Skeletal muscle tissue (tissue), 4 donors: ENCODE measurements around the gene CARD11. TPM values are rescaled to one million over a fixed set of nuclear protein-coding genes. Genes with fewer than 3 reads are reported as not detected.

ENCODE experiments used
- H3K27ac ChIP-seq: one replicate; pipeline ENCODE4 v1.7.0; 2013; ENCODE audit warnings: mild to moderate bottlenecking, low read depth, low read length, inconsistent platforms
- H3K27me3 ChIP-seq, 3 donors: one replicate each; pipeline ENCODE4 v1.7.0; 2013; ENCODE audit warnings: low read length in 3 of 3; ENCODE audit not compliant: control insufficient read depth in 3 of 3, insufficient read depth in 3 of 3
- H3K36me3 ChIP-seq, 3 donors: one replicate each; pipeline ENCODE4 v1.7.0; 2013; ENCODE audit warnings: low read length in 3 of 3; ENCODE audit not compliant: control insufficient read depth in 3 of 3, insufficient read depth in 3 of 3
- H3K4me1 ChIP-seq, 3 donors: one replicate each; pipeline ENCODE4 v1.7.0; 2013; ENCODE audit warnings: low read length in 3 of 3, mild to moderate bottlenecking in 3 of 3; ENCODE audit not compliant: control insufficient read depth in 3 of 3, insufficient read depth in 3 of 3
- H3K4me3 ChIP-seq, 3 donors: one replicate each; pipeline ENCODE4 v1.7.0; 2013; ENCODE audit warnings: low read length in 3 of 3
- H3K9ac ChIP-seq, 3 donors: one replicate each; pipeline ENCODE4 v1.7.0; 2013; ENCODE audit warnings: low read length in 3 of 3, mild to moderate bottlenecking in 3 of 3, moderate library complexity in 2 of 3, low read depth in 1 of 3
- H3K9me3 ChIP-seq, 3 donors: one replicate each; pipeline ENCODE4 v1.7.0; 2013; ENCODE audit warnings: low read length in 3 of 3; ENCODE audit not compliant: control insufficient read depth in 3 of 3
- total RNA-seq: library from RNA; depleted of rRNA; stranded (reverse); fragments of >200 nt; gene quantifications from one replicate; pipeline ENCODE4 v1.2.3, GENCODE V29; 2014
- donor health status: Osteomylitis.

The CARD11 gene
- total RNA-seq, 1 donor from 2014 or later: 1.0 TPM

DNA sequence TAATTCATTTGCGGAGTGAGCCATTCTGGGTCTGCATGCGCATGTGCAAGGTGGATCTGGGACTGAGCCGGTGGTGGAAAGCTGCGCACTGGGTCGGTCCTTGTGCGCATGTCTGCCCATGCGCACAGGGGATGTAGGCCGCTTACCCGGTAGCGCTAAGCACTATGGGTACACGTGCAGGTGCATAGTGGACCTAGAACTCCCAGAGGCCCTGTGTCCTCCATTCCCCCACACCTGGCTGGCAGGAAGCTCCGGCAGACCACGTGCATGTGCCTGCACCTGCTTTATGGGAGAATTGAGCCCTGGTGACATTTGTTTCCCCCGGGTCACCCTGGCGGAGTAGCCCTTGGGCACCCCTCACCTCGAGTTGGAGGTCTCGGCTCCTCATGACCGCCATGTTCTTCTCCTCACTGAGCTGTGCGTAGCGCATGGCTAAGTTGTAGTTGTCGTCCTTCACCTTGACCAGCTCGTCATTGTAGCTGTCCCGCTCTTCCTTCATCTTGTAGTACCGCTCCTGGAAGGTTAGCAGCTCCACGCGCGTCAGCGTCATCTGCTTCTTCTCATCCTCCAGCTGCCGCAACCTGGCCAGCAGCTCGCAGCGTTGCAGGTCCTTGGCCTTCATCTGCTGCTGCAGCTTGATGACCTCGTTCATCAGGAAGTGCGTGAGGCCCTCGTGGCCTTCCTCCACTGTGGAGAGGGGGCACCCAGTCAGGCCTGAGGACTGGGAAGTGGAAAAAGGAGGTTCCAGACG, 99.6 kb downstream of the CARD11 start:
- no peak overlapping the region for H3K4me3 ChIP-seq
- H3K27ac ChIP-seq: no peak overlapping the region
- H3K4me1 ChIP-seq: no peaks in the 10 kb centered on the region
- peaks cover 0 to 3% (median 0%) of the 10 kb centered on the region in 3 donors for H3K9me3 ChIP-seq
- peaks cover 0 to 29% (median 11%) of the 10 kb centered on the region in 3 donors for H3K27me3 ChIP-seq
- no peak overlapping the region for H3K9ac ChIP-seq
- H3K36me3 ChIP-seq: no peaks in the 10 kb centered on the region

GRCh38 chr7:2941216-2941859, 102.3 kb downstream of the CARD11 start:
- Histone ChIP-seq H3K4me3 (no peak overlapping the region), H3K36me3 (no peaks in the 10 kb centered on the region), H3K27me3 (peaks cover 8 to 47% (median 23%) of the 10 kb centered on the region in 3 donors), H3K9ac (no peak overlapping the region), H3K27ac (no peak overlapping the region), H3K4me1 (no peaks in the 10 kb centered on the region), H3K9me3 (peaks cover 0 to 3% (median 0%) of the 10 kb centered on the region in 3 donors)

DNA sequence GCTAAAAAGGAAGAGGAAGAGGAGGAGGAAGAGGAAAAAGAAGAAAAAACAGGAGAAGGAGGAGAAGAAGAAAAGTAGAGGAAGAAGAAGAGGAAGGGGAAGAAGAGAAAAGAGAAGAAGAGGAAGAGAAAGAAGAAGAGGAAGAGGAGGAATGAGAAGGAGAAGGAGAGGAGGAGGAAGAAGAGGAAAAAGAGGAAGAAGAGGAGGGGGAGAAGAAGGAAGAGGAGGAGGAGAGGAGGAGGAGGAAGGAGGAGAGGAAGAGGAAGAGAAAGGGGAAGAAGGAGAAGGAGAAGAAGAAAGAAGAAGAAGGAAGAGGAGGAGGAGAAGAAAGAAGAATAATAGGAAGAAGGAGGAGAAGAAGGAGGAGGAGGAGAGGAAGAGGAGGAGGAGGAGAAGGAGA, 103.2 kb downstream of the CARD11 start:
- H3K4me1 ChIP-seq: no peaks in the 10 kb centered on the region
- no peak overlapping the region for H3K4me3 ChIP-seq
- peaks cover 10 to 48% (median 25%) of the 10 kb centered on the region in 3 donors for H3K27me3 ChIP-seq
- H3K27ac ChIP-seq: no peak overlapping the region
- no peaks in the 10 kb centered on the region for H3K36me3 ChIP-seq
- peaks cover 0 to 3% (median 0%) of the 10 kb centered on the region in 3 donors for H3K9me3 ChIP-seq
- H3K9ac ChIP-seq: no peak overlapping the region

- H3K4me3 ChIP-seq: no peak overlapping the region
- H3K27ac ChIP-seq: no peak overlapping the region
- H3K9ac ChIP-seq: no peak overlapping the region
- no peaks in the 10 kb centered on the region for H3K4me1 ChIP-seq
- peaks cover 0 to 3% (median 0%) of the 10 kb centered on the region in 3 donors for H3K9me3 ChIP-seq
- H3K27me3 ChIP-seq: peaks cover 17 to 50% (median 36%) of the 10 kb centered on the region in 3 donors
- H3K36me3 ChIP-seq: no peaks in the 10 kb centered on the region
These were observed 104.3 kb downstream of the CARD11 start for GRCh38 chr7:2939193-2939885.

DNA sequence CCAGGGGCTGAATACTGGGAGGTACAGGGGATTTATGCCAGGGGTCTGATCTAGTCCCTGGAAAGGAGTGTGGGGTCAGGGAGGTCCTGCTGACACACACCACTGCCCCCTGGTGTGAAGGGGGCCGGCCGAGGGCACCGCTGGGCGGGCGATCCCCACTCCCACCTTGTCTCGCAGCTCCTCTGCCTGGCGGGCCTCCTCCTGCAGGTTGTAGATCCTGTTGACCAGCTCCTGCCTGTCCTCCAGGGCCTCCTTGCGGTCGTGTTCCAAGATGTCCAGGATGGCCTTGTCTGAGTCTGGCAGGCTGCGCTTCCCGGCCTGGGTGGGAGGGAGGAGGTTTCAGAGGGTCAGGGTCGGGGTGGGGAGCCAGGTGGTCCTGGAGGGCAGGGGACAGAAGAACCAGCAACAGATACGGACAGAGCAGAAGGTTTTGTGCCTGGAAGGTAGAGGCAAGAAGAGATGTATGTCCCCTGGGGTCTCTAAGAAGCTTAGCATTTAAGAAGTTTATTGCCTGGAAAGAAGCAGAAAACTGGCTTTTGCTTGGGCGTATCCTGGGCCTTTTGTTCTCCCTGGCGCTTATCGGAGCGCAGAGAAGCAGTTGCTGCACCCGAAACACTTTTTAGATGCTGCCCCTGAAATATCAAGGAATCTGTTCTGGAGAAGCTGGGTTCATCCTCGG, 105.0 kb downstream of the CARD11 start:
- Histone ChIP-seq H3K4me3 (no peak overlapping the region), H3K9ac (no peak overlapping the region), H3K36me3 (no peaks in the 10 kb centered on the region), H3K27me3 (peaks cover 19 to 50% (median 33%) of the 10 kb centered on the region in 3 donors), H3K4me1 (no peaks in the 10 kb centered on the region), H3K9me3 (no peaks in the 10 kb centered on the region), H3K27ac (no peak overlapping the region)

DNA sequence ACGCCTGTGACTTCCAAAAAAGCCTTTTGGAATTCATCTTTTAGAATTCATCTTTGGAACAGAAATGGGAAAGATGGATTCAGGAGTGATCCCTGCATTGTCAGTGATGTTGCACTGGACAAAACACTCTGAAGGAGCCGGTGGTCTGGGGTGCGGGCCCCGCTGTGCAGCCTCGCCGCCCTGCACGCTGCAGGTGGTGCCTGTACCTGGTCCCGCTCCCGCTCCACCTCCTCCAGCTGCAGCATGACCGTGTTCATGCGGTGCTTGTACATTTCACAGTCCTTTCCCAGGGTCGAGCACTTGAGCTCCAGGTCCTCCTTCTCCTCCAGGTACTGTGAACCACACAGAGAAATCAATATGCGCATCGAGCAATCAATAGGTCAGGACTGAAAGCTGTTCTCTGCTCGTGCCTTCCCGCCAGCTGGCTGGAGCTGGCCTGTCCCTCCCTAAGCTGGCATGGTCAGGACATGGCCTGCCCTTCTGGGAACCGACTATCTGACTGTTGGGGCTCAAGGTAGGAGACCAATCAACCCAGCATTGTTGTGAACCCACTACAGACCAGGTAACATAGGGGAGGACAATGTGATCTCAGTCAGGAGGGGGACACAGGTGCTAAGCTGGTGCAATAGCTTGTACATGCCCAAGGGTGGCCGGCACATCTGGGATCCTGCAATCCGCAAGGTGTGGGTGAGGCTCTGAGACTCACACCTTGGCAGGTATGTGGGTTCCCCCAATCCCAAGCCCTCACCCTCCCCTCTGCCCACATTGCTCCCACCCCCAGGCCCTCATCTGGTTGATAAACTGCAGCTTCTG, 105.8 kb downstream of the CARD11 start:
- no peaks in the 10 kb centered on the region for H3K36me3 ChIP-seq
- H3K9ac ChIP-seq: no peak overlapping the region
- H3K4me1 ChIP-seq: no peaks in the 10 kb centered on the region
- H3K27me3 ChIP-seq: peaks cover 19 to 52% (median 35%) of the 10 kb centered on the region in 3 donors
- no peaks in the 10 kb centered on the region for H3K9me3 ChIP-seq
- no peak overlapping the region for H3K27ac ChIP-seq
- H3K4me3 ChIP-seq: no peak overlapping the region

- Histone ChIP-seq H3K9ac (no peak overlapping the region), H3K27me3 (peaks cover 26 to 60% (median 42%) of the 10 kb centered on the region in 3 donors), H3K4me1 (no peaks in the 10 kb centered on the region), H3K27ac (no peak overlapping the region), H3K4me3 (no peak overlapping the region), H3K36me3 (no peaks in the 10 kb centered on the region), H3K9me3 (no peaks in the 10 kb centered on the region)
These were observed 106.6 kb downstream of the CARD11 start for GRCh38 chr7:2936891-2937580.

DNA sequence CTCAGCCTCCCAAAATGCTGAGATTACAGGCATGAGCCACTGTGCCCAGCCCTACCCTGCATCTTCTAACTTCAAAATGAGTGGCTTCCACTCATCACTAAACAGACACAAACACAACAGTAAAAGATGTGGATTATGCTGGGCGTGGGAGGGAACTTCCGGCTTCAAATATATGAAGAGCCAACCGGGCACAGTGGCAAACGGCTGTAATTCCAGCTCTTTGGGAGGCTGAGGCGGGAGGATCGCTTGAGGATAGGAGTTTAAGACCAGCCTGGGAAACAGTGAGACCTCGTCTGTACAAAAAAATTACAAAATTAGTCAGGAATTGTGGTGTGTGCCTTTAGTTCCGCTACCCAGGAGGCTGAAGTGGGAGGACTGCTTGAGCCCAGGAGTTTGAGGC, 107.4 kb downstream of the CARD11 start:
- no peaks in the 10 kb centered on the region for H3K4me1 ChIP-seq
- H3K27me3 ChIP-seq: peaks cover 27 to 64% (median 46%) of the 10 kb centered on the region in 3 donors
- H3K9ac ChIP-seq: no peak overlapping the region

More for the DNA sequence above, 107.4 kb downstream of the CARD11 start:
- Histone ChIP-seq H3K4me3 (no peak overlapping the region), H3K27ac (no peak overlapping the region), H3K36me3 (no peaks in the 10 kb centered on the region), H3K9me3 (no peaks in the 10 kb centered on the region)
